Neuronal stem cell (in vitro differentiated cells): Measurements from ENCODE around the gene PADI4.
A peak's percentile ranks its signal among the peaks of the same experiment; 100 is the strongest.
"Not testable (repeated sequence)": the region's sequence is repeated elsewhere in the genome, so short reads cannot be mapped to it uniquely, and the experiment has no call there.

Source experiments
- DNase-seq: peaks from one replicate; pipeline ENCODE4 v3.0.0-alpha.2; 2013; ENCODE audit warnings: low spot score
- H2AFZ ChIP-seq: one replicate; pipeline ENCODE4 v1.6.1; 2013; ENCODE audit warnings: mild to moderate bottlenecking, low read length, inconsistent platforms
- H2AK5ac ChIP-seq: 2 replicates; pipeline ENCODE4 v1.6.1; 2013; ENCODE audit warnings: low read depth, mild to moderate bottlenecking, inconsistent platforms, low read length, moderate library complexity, mixed read lengths
- H2BK120ac ChIP-seq: 2 replicates; pipeline ENCODE4 v1.6.1; 2013; ENCODE audit warnings: low read depth, mild to moderate bottlenecking, inconsistent platforms, low read length, moderate library complexity, mixed read lengths
- H2BK12ac ChIP-seq: one replicate; pipeline ENCODE4 v1.6.1; 2013; ENCODE audit warnings: low read length, inconsistent platforms
- H2BK15ac ChIP-seq: 2 replicates; pipeline ENCODE4 v1.6.1; 2013; ENCODE audit warnings: mild to moderate bottlenecking, low read length, inconsistent platforms, mixed read lengths
- H2BK5ac ChIP-seq: one replicate; pipeline ENCODE4 v1.6.1; 2013; ENCODE audit warnings: inconsistent platforms, mild to moderate bottlenecking, low read length, moderate library complexity
- H3K14ac ChIP-seq: one replicate; pipeline ENCODE4 v1.6.1; 2013; ENCODE audit warnings: low read length, inconsistent platforms
- H3K18ac ChIP-seq: 2 replicates; pipeline ENCODE4 v1.6.1; 2013; ENCODE audit warnings: low read length, inconsistent platforms
- H3K23ac ChIP-seq: 2 replicates; pipeline ENCODE4 v1.6.1; 2013; ENCODE audit warnings: low read depth, mild to moderate bottlenecking, mixed read lengths, low read length, inconsistent platforms; ENCODE audit not compliant: poor library complexity
- H3K27ac ChIP-seq: replicated peaks from 3 replicates; pipeline ENCODE4 v1.5.1; 2013; ENCODE audit warnings: low read length, inconsistent platforms
- H3K27me3 ChIP-seq, 3 experiments: 2 replicates each; pipeline ENCODE4 v1.6.1; 2013; ENCODE audit warnings: low read length in 3 of 3, mild to moderate bottlenecking in 2 of 3, inconsistent platforms in 1 of 3, low read depth in 1 of 3, mixed read lengths in 1 of 3, moderate library complexity in 1 of 3; ENCODE audit not compliant: control insufficient read depth in 3 of 3, insufficient read depth in 3 of 3
- H3K36me3 ChIP-seq, 2 donors: replicated peaks in 1 of 2; 2 replicates each; pipeline ENCODE4 v1.6.1; 2013; ENCODE audit warnings: low read length in 2 of 2; ENCODE audit not compliant: control insufficient read depth in 2 of 2, insufficient read depth in 2 of 2
- H3K4ac ChIP-seq: 2 replicates; pipeline ENCODE4 v1.6.1; 2013; ENCODE audit warnings: inconsistent platforms, mild to moderate bottlenecking, low read length, moderate library complexity
- H3K4me1 ChIP-seq, 2 donors: 1 replicate in 1 of 2; 2 replicates in 1 of 2; pipeline ENCODE4 v1.6.1; 2013; ENCODE audit warnings: low read length in 2 of 2, low read depth in 1 of 2; ENCODE audit not compliant: control insufficient read depth in 2 of 2, insufficient read depth in 1 of 2
- H3K4me2 ChIP-seq: one replicate; pipeline ENCODE4 v1.6.1; 2013; ENCODE audit warnings: mild to moderate bottlenecking, low read length, inconsistent platforms; ENCODE audit not compliant: insufficient read depth, poor library complexity, severe bottlenecking
- H3K4me3 ChIP-seq, 2 donors: 2 replicates each; pipeline ENCODE4 v1.5.1; 2013; ENCODE audit warnings: low read length in 2 of 2, mild to moderate bottlenecking in 2 of 2, inconsistent platforms in 1 of 2, moderate library complexity in 1 of 2
- H3K79me1 ChIP-seq: one replicate; pipeline ENCODE4 v1.6.1; 2013; ENCODE audit warnings: low read depth, mild to moderate bottlenecking, inconsistent platforms, low read length, moderate library complexity
- H3K9ac ChIP-seq: one replicate; pipeline ENCODE4 v1.6.1; 2013; ENCODE audit warnings: mild to moderate bottlenecking, low read depth, low read length, inconsistent platforms; ENCODE audit not compliant: poor library complexity
- H3K9me3 ChIP-seq, 2 donors: replicated peaks in 1 of 2; 2 replicates each; pipeline versions ENCODE3 to v1.6.1; 2013; ENCODE audit warnings: low read length in 2 of 2, mild to moderate bottlenecking in 2 of 2, inconsistent platforms in 1 of 2, low read depth in 1 of 2, mixed read lengths in 1 of 2, moderate library complexity in 1 of 2; ENCODE audit not compliant: control insufficient read depth in 2 of 2, insufficient read depth in 1 of 2
- H4K8ac ChIP-seq: one replicate; pipeline ENCODE4 v1.6.1; 2013; ENCODE audit warnings: low read depth, mild to moderate bottlenecking, inconsistent platforms, low read length, moderate library complexity
- H4K91ac ChIP-seq: one replicate; pipeline ENCODE4 v1.6.1; 2013; ENCODE audit warnings: low read length, low read depth, mild to moderate bottlenecking, inconsistent platforms; ENCODE audit not compliant: poor library complexity
- WGBS, 2 donors: extraction: QIAGEN DNeasy Blood & Tissue Kit; methylation state at CpG; one replicate each; pipeline ENCODE4 v1.1.7; 2013; ENCODE audit warnings: missing lambda C conversion rate in 2 of 2, mixed read lengths in 1 of 2; ENCODE audit not compliant: insufficient read length in 2 of 2, insufficient replicate concordance in 1 of 2; ENCODE audit errors: extremely low coverage in 2 of 2; 5-methylcytosine and 5-hydroxymethylcytosine counted together

Gene PADI4

DNA sequence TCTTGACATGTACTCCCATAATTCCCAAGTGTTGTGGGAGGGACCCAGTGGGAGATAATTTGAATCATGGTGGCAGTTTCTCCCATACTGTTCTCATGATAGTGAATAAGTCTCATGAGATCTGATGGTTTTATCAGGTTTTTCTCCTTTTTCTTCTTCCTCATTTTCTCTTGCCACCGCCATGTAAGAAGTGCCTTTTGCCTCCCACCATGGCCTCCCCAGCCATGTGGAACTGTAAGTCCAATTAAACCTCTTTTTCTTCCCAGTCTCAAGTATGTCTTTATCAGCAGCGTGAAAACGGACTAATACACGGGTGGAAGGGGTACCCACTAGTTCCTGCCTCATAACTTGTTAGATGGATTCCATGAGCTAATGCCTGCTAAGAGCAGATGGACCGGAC lies 37.5 kb downstream of the PADI4 start:
- H4K8ac ChIP-seq, H4K91ac ChIP-seq, H3K4ac ChIP-seq, H3K9me3 ChIP-seq, H3K27me3 ChIP-seq, H3K4me3 ChIP-seq, H2AFZ ChIP-seq, H2BK5ac ChIP-seq, H3K23ac ChIP-seq, DNase-seq, H3K4me1 ChIP-seq, H3K36me3 ChIP-seq, H2BK120ac ChIP-seq, H3K4me2 ChIP-seq, H3K27ac ChIP-seq, H2BK15ac ChIP-seq, H2AK5ac ChIP-seq, H2BK12ac ChIP-seq, H3K79me1 ChIP-seq, H3K14ac ChIP-seq, H3K9ac ChIP-seq: not testable (repeated sequence)
- no CpG with 5 or more reads among the region's 5 CpGs for WGBS, 2 donors
- peak overlapping the region; percentile 27 for H3K18ac ChIP-seq

DNA sequence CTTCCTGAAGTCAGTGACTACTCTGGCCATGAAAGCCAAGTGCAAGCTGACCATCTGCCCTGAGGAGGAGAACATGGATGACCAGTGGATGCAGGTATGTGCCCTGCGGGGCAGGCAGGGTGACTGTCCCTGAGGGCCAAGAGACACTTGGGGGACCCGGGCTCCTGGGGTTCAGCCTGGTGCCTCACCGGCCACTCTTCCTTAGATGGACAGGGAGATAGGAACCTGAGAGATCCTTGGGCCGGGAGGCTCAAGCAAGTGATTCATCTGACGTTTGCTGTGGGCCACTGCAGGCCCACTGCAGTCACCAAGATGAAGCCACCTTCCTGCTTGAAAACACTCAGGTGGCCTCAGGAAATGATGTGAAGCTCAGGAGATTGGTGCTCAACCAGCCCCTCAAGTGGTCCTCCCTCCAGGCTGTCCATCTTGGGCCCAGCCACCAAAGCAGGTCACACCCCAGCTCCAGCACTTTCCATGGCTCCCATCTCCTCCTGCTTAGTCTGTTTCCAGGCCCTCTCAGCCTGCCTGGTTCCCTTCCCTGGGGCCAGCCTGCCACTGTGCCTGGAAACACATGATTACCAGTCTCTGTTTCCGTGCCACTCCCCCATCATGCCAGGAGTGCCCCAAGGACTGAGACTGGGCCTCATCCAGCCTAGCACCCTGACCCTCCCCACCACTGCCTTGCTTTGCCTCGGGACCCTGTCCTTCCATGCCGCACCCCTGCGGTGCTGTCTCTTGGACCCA lies 38.2 kb downstream of the PADI4 start:
- no peak overlapping the region for H3K4ac ChIP-seq
- no peak overlapping the region for H3K4me2 ChIP-seq
- no peaks in the 10 kb centered on the region for H3K27me3 ChIP-seq
- H2BK15ac ChIP-seq = peak overlapping the region; percentile 56
- H2BK5ac ChIP-seq = no peak overlapping the region
- H3K4me1 ChIP-seq = no peaks in the 10 kb centered on the region
- H2BK120ac ChIP-seq = peak overlapping the region; percentile 63
- no peak overlapping the region for H4K8ac ChIP-seq
- H3K14ac ChIP-seq = peak overlapping the region; percentile 12
- DNase-seq = no peak
- no peaks in the 10 kb centered on the region for H3K79me1 ChIP-seq
- no peak overlapping the region for H2AFZ ChIP-seq
- no peak overlapping the region for H3K27ac ChIP-seq
- H2BK12ac ChIP-seq = no peak overlapping the region
- H4K91ac ChIP-seq = no peak overlapping the region
- H2AK5ac ChIP-seq = peak overlapping the region; percentile 77
- H3K9me3 ChIP-seq = peaks cover 0 to 1% of the 10 kb centered on the region in 2 donors
- no peak overlapping the region for H3K23ac ChIP-seq
- no peaks in the 10 kb centered on the region for H3K36me3 ChIP-seq
- H3K9ac ChIP-seq = no peak overlapping the region
- H3K4me3 ChIP-seq = no peak overlapping the region
- no CpG with 5 or more reads among the region's 9 CpGs for WGBS, 2 donors
- H3K18ac ChIP-seq = peak overlapping the region; percentile 27

DNA sequence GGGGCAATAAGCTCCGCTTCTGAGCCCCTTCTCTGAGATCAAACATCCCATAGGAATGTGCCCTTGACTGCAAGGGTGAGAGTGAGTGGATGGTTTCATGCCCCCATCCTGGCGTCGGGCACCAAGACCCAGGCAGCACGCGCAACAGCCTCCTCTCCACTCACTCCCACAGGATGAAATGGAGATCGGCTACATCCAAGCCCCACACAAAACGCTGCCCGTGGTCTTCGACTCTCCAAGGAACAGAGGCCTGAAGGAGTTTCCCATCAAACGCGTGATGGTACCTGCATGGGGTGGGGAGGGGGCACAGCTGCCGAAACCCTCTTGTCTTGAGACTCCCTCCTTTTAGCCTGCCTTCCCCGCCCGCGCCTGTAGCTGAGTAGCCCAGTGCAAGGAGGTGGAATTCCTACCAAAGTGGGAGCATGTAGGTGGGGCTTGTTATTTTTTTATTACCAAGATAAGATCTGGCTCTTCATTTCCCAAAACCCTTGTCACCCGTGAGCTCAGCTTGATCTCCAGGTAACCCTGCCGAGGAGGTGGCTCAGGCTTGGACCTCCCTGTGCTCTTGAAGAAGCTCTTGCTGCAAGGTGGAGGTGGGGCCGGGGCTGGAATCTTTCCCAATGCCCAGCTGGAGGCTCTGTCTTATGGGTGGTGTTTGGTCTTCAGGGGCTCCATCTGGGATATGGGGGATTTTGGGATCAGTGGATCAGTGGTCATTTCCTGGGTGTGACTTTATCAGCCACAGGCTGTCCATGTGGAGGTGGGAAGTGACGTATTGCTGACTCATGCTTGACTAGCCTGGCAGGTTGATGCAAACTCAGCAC lies 40.0 kb downstream of the PADI4 start:
- no peak overlapping the region for H3K4me3 ChIP-seq
- WGBS, 2 donors = no CpG with 5 or more reads among the region's 19 CpGs
- H3K18ac ChIP-seq = no peak overlapping the region
- H2BK12ac ChIP-seq = peak overlapping the region; percentile 46
- H3K4me2 ChIP-seq = no peak overlapping the region
- H3K14ac ChIP-seq = peak overlapping the region; percentile 75
- H2BK5ac ChIP-seq = peak overlapping the region; percentile 22
- no peak overlapping the region for H3K4ac ChIP-seq
- no peak overlapping the region for H2BK15ac ChIP-seq
- no peak overlapping the region for H4K91ac ChIP-seq
- no peaks in the 10 kb centered on the region for H3K79me1 ChIP-seq
- no peaks in the 10 kb centered on the region for H3K4me1 ChIP-seq
- DNase-seq = no peak
- peaks cover 0 to 3% of the 10 kb centered on the region in 2 donors for H3K9me3 ChIP-seq
- peak overlapping the region; percentile 18 for H3K23ac ChIP-seq
- no peak overlapping the region for H4K8ac ChIP-seq
- no peak overlapping the region for H2BK120ac ChIP-seq
- no peak overlapping the region for H2AFZ ChIP-seq
- H3K27ac ChIP-seq = no peak overlapping the region
- no peaks in the 10 kb centered on the region for H3K36me3 ChIP-seq
- peaks cover 0 to 4% (median 0%) of the 10 kb centered on the region in 3 experiments for H3K27me3 ChIP-seq
- H2AK5ac ChIP-seq = no peak overlapping the region
- no peak overlapping the region for H3K9ac ChIP-seq

GRCh38 chr1:17348593-17349234 lies 40.7 kb downstream of the PADI4 start:
- H3K79me1 ChIP-seq = no peaks in the 10 kb centered on the region
- H2AK5ac ChIP-seq = no peak overlapping the region
- no peaks in the 10 kb centered on the region for H3K36me3 ChIP-seq
- H2BK15ac ChIP-seq = no peak overlapping the region
- no peak overlapping the region for H4K8ac ChIP-seq
- H2BK120ac ChIP-seq = no peak overlapping the region
- H3K14ac ChIP-seq = peak overlapping the region; percentile 63
- no peak overlapping the region for H3K4me2 ChIP-seq
- no CpG with 5 or more reads among the region's 14 CpGs for WGBS, 2 donors
- H3K9ac ChIP-seq = no peak overlapping the region
- DNase-seq = no peak
- H2BK12ac ChIP-seq = no peak overlapping the region
- H3K27ac ChIP-seq = no peak overlapping the region
- no peak overlapping the region for H2AFZ ChIP-seq
- no peak overlapping the region for H2BK5ac ChIP-seq
- peaks cover 0 to 2% of the 10 kb centered on the region in 2 donors for H3K9me3 ChIP-seq
- H3K18ac ChIP-seq = peak overlapping the region; percentile 70
- H4K91ac ChIP-seq = no peak overlapping the region
- H3K4me1 ChIP-seq = no peaks in the 10 kb centered on the region
- H3K23ac ChIP-seq = no peak overlapping the region
- peaks cover 0 to 4% (median 0%) of the 10 kb centered on the region in 3 experiments for H3K27me3 ChIP-seq
- no peak overlapping the region for H3K4me3 ChIP-seq
- no peak overlapping the region for H3K4ac ChIP-seq
